Spleen (tissue), 11 donors: ENCODE results near the gene CABP4. TPM values are rescaled to one million over a fixed set of nuclear protein-coding genes. Genes with fewer than 3 reads are reported as not detected.
"Not testable (repeated sequence)": the region's sequence is repeated elsewhere in the genome, so short reads cannot be mapped to it uniquely, and the experiment has no call there.

ENCODE experiments used
- DNase-seq: peaks from one replicate; pipeline ENCODE4 v3.0.0-alpha.2; 2020
- H3K27ac ChIP-seq, 8 donors: fragments of 200-600 bp; sonication (generic) in 7 of 8; 1 replicate in 4 of 8; 2 replicates in 4 of 8; pipeline versions ENCODE4 v1.5.0 to v1.8.0; 2016 to 2021; ENCODE audit warnings: inconsistent platforms in 4 of 8, mild to moderate bottlenecking in 4 of 8, moderate library complexity in 1 of 8
- H3K27me3 ChIP-seq, 7 donors: fragments of 200-600 bp; sonication (generic) in 6 of 7; replicated peaks in 1 of 7; 1 replicate in 4 of 7; 2 replicates in 3 of 7; pipeline versions ENCODE4 v1.5.0 to v1.8.0; 2016 to 2021; ENCODE audit warnings: inconsistent platforms in 3 of 7, mild to moderate bottlenecking in 1 of 7
- H3K36me3 ChIP-seq, 6 donors: fragments of 200-600 bp; sonication (generic) in 5 of 6; 1 replicate in 4 of 6; 2 replicates in 2 of 6; pipeline versions ENCODE4 v1.5.0 to v1.8.0; 2016 to 2021; ENCODE audit warnings: inconsistent platforms in 2 of 6
- H3K4me1 ChIP-seq, 6 donors: fragments of 200-600 bp; sonication (generic) in 5 of 6; 1 replicate in 3 of 6; 2 replicates in 3 of 6; pipeline versions ENCODE4 v1.5.0 to v1.8.0; 2016 to 2021; ENCODE audit warnings: inconsistent platforms in 3 of 6
- H3K4me3 ChIP-seq, 8 donors: fragments of 200-600 bp; sonication (generic) in 7 of 8; 1 replicate in 4 of 8; 2 replicates in 4 of 8; pipeline versions ENCODE4 v1.5.0 to v1.8.0; 2016 to 2021; ENCODE audit warnings: inconsistent platforms in 4 of 8, mild to moderate bottlenecking in 4 of 8, moderate library complexity in 2 of 8
- H3K9me3 ChIP-seq, 8 donors: fragments of 200-600 bp; sonication (generic) in 7 of 8; 1 replicate in 4 of 8; 2 replicates in 4 of 8; pipeline versions ENCODE4 v1.5.0 to v1.8.0; 2016 to 2021; ENCODE audit warnings: inconsistent platforms in 4 of 8
- CTCF ChIP-seq, 11 experiments: fragments of 200-600 bp in 7 of 11; fragments of 450-650 bp in 4 of 11; sonication (generic) in 4 of 11; IDR thresholded peaks in 8 of 11; conservative IDR thresholded peaks in 3 of 11; 1 replicate in 7 of 11; 2 replicates in 4 of 11; pipeline versions ENCODE4 v1.4.0 to v1.8.0; 2016 to 2021; ENCODE audit warnings: antibody characterized with exemption in 11 of 11, inconsistent platforms in 4 of 11, mild to moderate bottlenecking in 1 of 11
- POLR2A ChIP-seq, 3 donors: fragments of 450-650 bp; IDR thresholded peaks; one replicate each; pipeline ENCODE4 v1.5.1; 2017; ENCODE audit warnings: antibody characterized with exemption in 3 of 3, mild to moderate bottlenecking in 1 of 3
- POLR2AphosphoS5 ChIP-seq, 3 donors: sonication (generic); formaldehyde crosslinking; IDR thresholded peaks; one replicate each; pipeline ENCODE4 v1.5.1; 2017; ENCODE audit warnings: antibody characterized with exemption in 3 of 3
- WGBS, 5 donors: extraction: QIAGEN DNeasy Blood & Tissue Kit in 3 of 5; methylation state at CpG; one replicate each; pipeline versions ENCODE4 v1.1.5 to v1.1.7; 2013 to 2018; 5-methylcytosine and 5-hydroxymethylcytosine counted together
- intact Hi-C: fragments of 100-400 bp; cut with DNase I; formaldehyde crosslinking; loops from one replicate; pipeline ENCODE4 v1.15.0; 2023; ENCODE audit warnings: low total_unique reads
- polyA plus RNA-seq, 3 donors: library from polyadenylated mRNA; stranded (reverse); fragments of 200-250 nt; gene quantifications; one replicate each; pipeline ENCODE4 v1.2.1, GENCODE V29; 2013
- total RNA-seq, 7 donors: library from RNA; depleted of rRNA in 3 of 7; stranded (reverse); fragments of >200 nt in 3 of 7; fragmentation: NEBNext Ultra II Directional in 4 of 7; extraction: Animal tissue kit (Norgen Biotek cat#: 25700) in 4 of 7; gene quantifications; one replicate each; pipeline versions ENCODE4 v1.1.0 to v1.2.1, GENCODE V29; 2016 to 2021
- donor health status: healthy with polysubstance abuse.
- donor health status: DM: no; HTN: no; CAD: no; lungs with moderate emphysema.
- donor health status: DM: no; HTN: no; CAD: no.
- donor health status: Bipolar disorder and iron deficiency.
- donor health status: healthy.
- donor health status: DM: no; HTN: no; CAD: no.
- donor health status: DM: yes; HTN: yes; CAD: no.

The CABP4 gene
- total and polyA plus RNA-seq, 10 donors: 2.6 to 27.3 (median 17.1) TPM

- H3K4me3 ChIP-seq: peak overlapping the region in 6 of 8 donors; percentile 54 to 85 (median 66)
- H3K4me1 ChIP-seq: peaks cover 36 to 55% (median 47%) of the 10 kb centered on the region in 6 donors
- peaks cover 0 to under 1% (median 0%) of the 10 kb centered on the region in 7 donors for H3K27me3 ChIP-seq
- TF ChIP-seq POLR2A (IDR thresholded peaks at IDR 0.05) (no peak), CTCF (IDR thresholded peaks at IDR 0.05 in 8 of 11, conservative IDR thresholded peaks at IDR 0.05 in 3 of 11) (no peak), POLR2AphosphoS5 (IDR thresholded peaks at IDR 0.05) (no peak)
- 72 to 77% (median 73%) methylated on average over 21 to 22 of the region's 22 CpGs for WGBS, 5 donors
- intact Hi-C loops: no loop called here
- H3K27ac ChIP-seq: peak overlapping the region in 7 of 8 donors; percentile 88 to 96 (median 95)
- no peaks in the 10 kb centered on the region for H3K9me3 ChIP-seq
- DNase-seq: no peak
- no peaks in the 10 kb centered on the region for H3K36me3 ChIP-seq
Observed at GRCh38 chr11:67421430-67422031, 33.6 kb upstream of the CABP4 start.

GRCh38 chr11:67422891-67423290, 32.3 kb upstream of the CABP4 start:
- H3K4me1 ChIP-seq: peaks cover 29 to 50% (median 41%) of the 10 kb centered on the region in 6 donors
- 71 to 88% (median 78%) methylated on average over 6 of the region's 6 CpGs for WGBS, 5 donors
- no peaks in the 10 kb centered on the region for H3K27me3 ChIP-seq
- TF ChIP-seq POLR2A (IDR thresholded peaks at IDR 0.05) (no peak), CTCF (IDR thresholded peaks at IDR 0.05 in 8 of 11, conservative IDR thresholded peaks at IDR 0.05 in 3 of 11) (no peak), POLR2AphosphoS5 (IDR thresholded peaks at IDR 0.05) (no peak)
- no peak overlapping the region for H3K27ac ChIP-seq
- intact Hi-C loops: no loop called here
- no peak for DNase-seq
- no peak overlapping the region for H3K4me3 ChIP-seq
- H3K36me3 ChIP-seq: no peaks in the 10 kb centered on the region
- no peaks in the 10 kb centered on the region for H3K9me3 ChIP-seq

- peak; percentile 77 for DNase-seq
- Histone ChIP-seq H3K36me3 (no peaks in the 10 kb centered on the region), H3K9me3 (no peaks in the 10 kb centered on the region), H3K4me3 (no peak overlapping the region), H3K4me1 (peaks cover 23 to 46% (median 39%) of the 10 kb centered on the region in 6 donors), H3K27me3 (no peaks in the 10 kb centered on the region), H3K27ac (no peak overlapping the region)
- WGBS, 5 donors: 94 to 98% (median 96%) methylated on average over 6 to 13 of the region's 13 CpGs
- intact Hi-C loops: no loop called here
- no peak for TF ChIP-seq POLR2A (IDR thresholded peaks at IDR 0.05)
- no peak for TF ChIP-seq POLR2AphosphoS5 (IDR thresholded peaks at IDR 0.05)
- no peak for TF ChIP-seq CTCF (IDR thresholded peaks at IDR 0.05 in 8 of 11, conservative IDR thresholded peaks at IDR 0.05 in 3 of 11)
Observed at GRCh38 chr11:67423466-67423865, 31.7 kb upstream of the CABP4 start.

GRCh38 chr11:67423891-67424613, 31.1 kb upstream of the CABP4 start:
- DNase-seq: no peak
- 76 to 94% (median 87%) methylated on average over 12 to 34 of the region's 34 CpGs for WGBS, 5 donors
- Histone ChIP-seq H3K4me1 (peaks cover 23 to 46% (median 38%) of the 10 kb centered on the region in 6 donors), H3K27me3 (no peaks in the 10 kb centered on the region), H3K27ac (no peak overlapping the region), H3K9me3 (no peaks in the 10 kb centered on the region), H3K4me3 (no peak overlapping the region), H3K36me3 (no peaks in the 10 kb centered on the region)
- intact Hi-C loops: no loop called here
- TF ChIP-seq POLR2A (IDR thresholded peaks at IDR 0.05) (no peak), POLR2AphosphoS5 (IDR thresholded peaks at IDR 0.05) (no peak), CTCF (IDR thresholded peaks at IDR 0.05 in 8 of 11, conservative IDR thresholded peaks at IDR 0.05 in 3 of 11) (no peak)

GRCh38 chr11:67427364-67427859, 27.7 kb upstream of the CABP4 start:
- H3K9me3 ChIP-seq, DNase-seq, intact Hi-C loops, H3K27me3 ChIP-seq: not testable (repeated sequence)
- Histone ChIP-seq H3K36me3 (peaks cover 0 to 33% (median 20%) of the 10 kb centered on the region in 6 donors), H3K27ac (peak overlapping the region; percentile 91 to 97 (median 94)), H3K4me3 (peak overlapping the region; percentile 72 to 96 (median 80)), H3K4me1 (peaks cover 14 to 57% (median 35%) of the 10 kb centered on the region in 6 donors)
- 70 to 78% (median 74%) methylated on average over 19 of the region's 19 CpGs for WGBS, 5 donors
